Measurements from ENCODE around the gene RFTN2. TPM values are rescaled to one million over a fixed set of nuclear protein-coding genes. Genes with fewer than 3 reads are reported as not detected.

The RFTN2 gene
- total RNA-seq, 1 donor from 2014 or later, result 5.7 TPM

DNA sequence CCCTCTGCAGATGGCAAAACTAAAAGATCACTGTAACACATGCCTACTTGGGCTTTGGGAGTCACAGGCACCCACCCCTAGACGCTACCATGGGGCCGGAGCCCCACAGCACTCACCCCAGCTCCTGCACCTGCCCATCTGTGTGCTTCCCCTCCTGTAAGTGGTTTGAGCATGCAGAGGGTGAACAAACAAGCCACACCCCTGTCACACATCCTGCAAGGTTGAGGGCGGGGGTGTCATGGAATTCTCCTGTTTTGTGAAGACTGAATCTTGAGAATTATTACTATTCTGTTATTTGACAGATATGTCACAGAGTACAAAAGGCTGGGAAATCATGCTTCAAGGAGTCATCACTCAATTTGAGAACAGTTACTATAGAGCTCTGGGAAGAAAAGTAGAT, 60.9 kb downstream of the RFTN2 start:
- TF ChIP-seq, protein P1, sequence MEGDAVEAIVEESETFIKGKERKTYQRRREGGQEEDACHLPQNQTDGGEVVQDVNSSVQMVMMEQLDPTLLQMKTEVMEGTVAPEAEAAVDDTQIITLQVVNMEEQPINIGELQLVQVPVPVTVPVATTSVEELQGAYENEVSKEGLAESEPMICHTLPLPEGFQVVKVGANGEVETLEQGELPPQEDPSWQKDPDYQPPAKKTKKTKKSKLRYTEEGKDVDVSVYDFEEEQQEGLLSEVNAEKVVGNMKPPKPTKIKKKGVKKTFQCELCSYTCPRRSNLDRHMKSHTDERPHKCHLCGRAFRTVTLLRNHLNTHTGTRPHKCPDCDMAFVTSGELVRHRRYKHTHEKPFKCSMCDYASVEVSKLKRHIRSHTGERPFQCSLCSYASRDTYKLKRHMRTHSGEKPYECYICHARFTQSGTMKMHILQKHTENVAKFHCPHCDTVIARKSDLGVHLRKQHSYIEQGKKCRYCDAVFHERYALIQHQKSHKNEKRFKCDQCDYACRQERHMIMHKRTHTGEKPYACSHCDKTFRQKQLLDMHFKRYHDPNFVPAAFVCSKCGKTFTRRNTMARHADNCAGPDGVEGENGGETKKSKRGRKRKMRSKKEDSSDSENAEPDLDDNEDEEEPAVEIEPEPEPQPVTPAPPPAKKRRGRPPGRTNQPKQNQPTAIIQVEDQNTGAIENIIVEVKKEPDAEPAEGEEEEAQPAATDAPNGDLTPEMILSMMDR (IDR thresholded peaks at IDR 0.05; ENCODE audit: unreplicated experiment), result no peak
- Mint-ChIP-seq H3K9me3 (ENCODE audit: low read depth) (no peaks in the 10 kb centered on the region), H3K4me1 (ENCODE audit: low read depth) (peaks cover 20% of the 10 kb centered on the region), H3K27ac (peak overlapping the region; percentile 79), H3K4me3 (ENCODE audit: low read depth) (no peak overlapping the region), H3K27me3 (no peaks in the 10 kb centered on the region), H3K36me3 (ENCODE audit: insufficient read depth) (no peaks in the 10 kb centered on the region)
- no peak for DNase-seq (ENCODE audit: low spot score, unreplicated experiment)

DNA sequence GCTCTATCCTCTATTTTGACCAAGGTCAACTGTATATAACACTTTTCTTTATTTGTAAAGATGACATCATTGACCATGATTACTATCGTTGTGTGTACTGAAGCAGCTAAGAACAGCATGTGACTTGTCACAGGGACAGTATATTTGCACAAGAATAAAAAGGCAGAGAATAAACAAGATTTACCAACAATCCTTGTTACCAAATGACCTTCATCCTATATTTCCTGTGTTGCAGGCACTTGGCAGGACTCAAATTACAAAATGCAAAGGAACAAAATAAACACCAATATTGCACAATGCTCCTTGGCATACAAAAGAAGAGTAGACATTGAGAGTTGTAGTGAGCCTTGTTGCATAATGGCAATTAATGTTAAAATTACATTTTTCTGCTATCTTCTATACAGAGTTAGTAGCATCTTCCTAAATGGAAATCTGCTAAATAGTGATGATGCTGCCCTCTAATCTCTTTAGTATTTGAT, 61.8 kb downstream of the RFTN2 start:
- H3K4me1 Mint-ChIP-seq (ENCODE audit: low read depth), result peaks cover 20% of the 10 kb centered on the region
- H3K27me3 Mint-ChIP-seq, result no peaks in the 10 kb centered on the region
- H3K9me3 Mint-ChIP-seq (ENCODE audit: low read depth), result no peaks in the 10 kb centered on the region
- H3K27ac Mint-ChIP-seq, result no peak overlapping the region
- H3K36me3 Mint-ChIP-seq (ENCODE audit: insufficient read depth), result no peaks in the 10 kb centered on the region
- DNase-seq (ENCODE audit: low spot score, unreplicated experiment), result no peak
- no peak overlapping the region for H3K4me3 Mint-ChIP-seq (ENCODE audit: low read depth)
- TF ChIP-seq, protein P1 (IDR thresholded peaks at IDR 0.05; ENCODE audit: unreplicated experiment), result no peak

DNA sequence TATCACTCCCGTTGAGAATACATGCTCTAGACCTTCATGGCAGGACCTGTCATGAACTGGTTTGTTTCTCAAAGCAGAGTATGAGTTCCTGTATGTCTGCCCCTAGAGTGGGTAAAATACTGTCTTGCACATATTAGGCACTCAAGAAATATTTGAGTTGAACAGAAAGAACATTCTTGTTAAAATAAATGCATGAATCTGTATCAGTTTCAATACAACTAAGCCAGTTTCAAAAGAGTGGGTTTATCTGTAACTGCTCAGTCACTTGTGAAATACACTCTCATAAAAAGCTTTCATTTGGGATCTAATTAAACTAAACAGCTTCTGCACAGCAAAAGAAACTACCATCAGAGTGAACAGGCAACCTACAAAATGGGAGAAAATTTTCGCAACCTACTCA, 69.2 kb downstream of the RFTN2 start:
- TF ChIP-seq, protein P1 (IDR thresholded peaks at IDR 0.05; ENCODE audit: unreplicated experiment), result no peak
- Mint-ChIP-seq H3K36me3 (ENCODE audit: insufficient read depth) (no peaks in the 10 kb centered on the region), H3K9me3 (ENCODE audit: low read depth) (no peaks in the 10 kb centered on the region), H3K4me1 (ENCODE audit: low read depth) (no peaks in the 10 kb centered on the region), H3K4me3 (ENCODE audit: low read depth) (no peak overlapping the region), H3K27ac (no peak overlapping the region), H3K27me3 (no peaks in the 10 kb centered on the region)
- no peak for DNase-seq (ENCODE audit: low spot score, unreplicated experiment)

DNA sequence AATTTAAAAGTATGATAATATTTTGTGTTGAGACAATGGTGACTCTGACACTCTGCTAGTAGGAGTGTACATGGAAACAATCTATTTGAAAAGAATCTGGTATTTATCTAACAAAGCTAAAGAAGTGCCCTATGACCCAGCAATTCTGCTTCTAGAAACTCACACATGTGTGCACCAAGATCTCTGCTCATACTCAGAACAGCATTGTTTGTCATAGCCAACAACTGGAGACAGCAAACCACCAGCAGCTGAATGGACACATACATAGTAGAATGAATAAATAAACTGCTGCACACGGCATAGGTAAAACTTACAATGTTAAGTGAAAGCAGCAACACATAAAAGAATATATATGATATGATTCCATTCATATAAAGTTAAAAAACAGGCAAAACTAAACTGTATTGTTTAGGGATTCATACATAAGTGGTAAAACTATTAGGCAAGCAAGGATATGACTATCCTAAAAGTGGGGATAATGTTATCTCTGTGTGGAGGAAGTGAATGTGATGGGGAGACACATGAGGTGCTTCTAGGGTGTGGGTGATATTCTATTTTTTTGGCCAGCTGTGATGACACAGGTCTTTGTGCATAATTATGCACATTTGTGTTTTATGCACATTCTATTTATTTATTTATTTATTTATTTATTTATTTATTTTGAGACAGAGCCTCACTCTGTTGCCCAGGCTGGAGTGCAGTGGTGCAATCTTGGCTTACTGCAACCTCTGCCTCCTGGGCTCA, 71.1 kb downstream of the RFTN2 start:
- Mint-ChIP-seq H3K9me3 (ENCODE audit: low read depth) (no peaks in the 10 kb centered on the region), H3K27ac (no peak overlapping the region), H3K4me1 (ENCODE audit: low read depth) (no peaks in the 10 kb centered on the region), H3K4me3 (ENCODE audit: low read depth) (no peak overlapping the region), H3K27me3 (no peaks in the 10 kb centered on the region), H3K36me3 (ENCODE audit: insufficient read depth) (no peaks in the 10 kb centered on the region)
- DNase-seq (ENCODE audit: low spot score, unreplicated experiment), result no peak
- TF ChIP-seq, protein P1 (IDR thresholded peaks at IDR 0.05; ENCODE audit: unreplicated experiment), result no peak

DNA sequence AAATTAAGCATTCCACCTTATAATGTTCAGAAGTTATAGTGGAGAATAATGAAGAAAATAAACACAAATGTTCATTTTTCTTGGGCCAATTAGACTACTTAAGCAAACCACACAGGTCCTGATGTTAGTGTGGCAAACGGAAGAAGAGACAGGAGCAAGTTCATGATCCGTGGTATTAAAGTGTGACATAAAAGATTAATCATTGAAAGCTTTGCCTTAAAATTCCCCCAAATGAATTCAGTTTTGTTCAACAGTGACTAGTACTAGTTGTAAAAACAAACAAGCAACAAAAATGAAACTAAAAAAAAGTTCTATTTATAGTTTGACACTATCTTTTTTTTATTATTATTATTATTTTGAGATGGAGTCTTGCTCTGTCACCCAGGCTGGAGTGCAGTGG, 73.7 kb downstream of the RFTN2 start:
- TF ChIP-seq, protein P1 (IDR thresholded peaks at IDR 0.05; ENCODE audit: unreplicated experiment), result no peak
- no peak overlapping the region for H3K27ac Mint-ChIP-seq
- no peaks in the 10 kb centered on the region for H3K36me3 Mint-ChIP-seq (ENCODE audit: insufficient read depth)
- no peak overlapping the region for H3K4me3 Mint-ChIP-seq (ENCODE audit: low read depth)
- H3K27me3 Mint-ChIP-seq, result no peaks in the 10 kb centered on the region
- no peaks in the 10 kb centered on the region for H3K9me3 Mint-ChIP-seq (ENCODE audit: low read depth)
- no peak for DNase-seq (ENCODE audit: low spot score, unreplicated experiment)
- H3K4me1 Mint-ChIP-seq (ENCODE audit: low read depth), result no peaks in the 10 kb centered on the region

Measured in progenitor cell of endocrine pancreas (in vitro differentiated cells).